ENCODE data around the gene AMOTL1. TPM values are rescaled to one million over a fixed set of nuclear protein-coding genes. Genes with fewer than 3 reads are reported as not detected.

AMOTL1 gene
- total and polyA plus RNA-seq, 2 donors (not counting 3 experiments of a cell fraction or from before 2014, with no cell fraction given), result 12.5 to 37.8 TPM

- peaks cover 5% of the 10 kb centered on the region for H3K79me2 ChIP-seq (ENCODE audit: control insufficient read depth, insufficient read depth, low read length)
- no peak for FAIRE-seq
- no TSS peak for BruUV-seq (replicated peaks)
- H3K9ac ChIP-seq (replicated peaks; ENCODE audit: extremely low read depth, insufficient read depth, low read length), result no peak overlapping the region
- intact Hi-C loops (cut with micrococcal nuclease) (no loop called here), dilution Hi-C loops (cut with MboI; ENCODE audit: extremely low pct_ligation_motif_present, low sequenced_read_pairs) (no loop called here)
- no peak overlapping the region for H3K27ac ChIP-seq (ENCODE audit: insufficient read depth, low read depth, low read length)
- CTCF ChIA-PET, result interaction anchor here (0.8 to 1.8 kb wide), 3 partner anchors 10 to 19 kb away, joined by 3 to 4 read pairs (median 4); no protein-coding TSS in a partner anchor
- no peaks in the 10 kb centered on the region for H4K20me1 ChIP-seq (replicated peaks; ENCODE audit: control insufficient read depth, extremely low read depth, insufficient read depth, low read length)
- no peak overlapping the region for H3K4me2 ChIP-seq (ENCODE audit: insufficient read depth, low read length)
- no peak overlapping the region for H2AFZ ChIP-seq (ENCODE audit: low read depth, low read length)
- no peaks in the 10 kb centered on the region for H3K4me1 ChIP-seq (ENCODE audit: control insufficient read depth, extremely low read depth, insufficient read depth, low read length)
- DNase-seq (ENCODE audit: low read depth, low spot score), result no peak
- H3K4me3 ChIP-seq (replicated peaks in 1 of 3; ENCODE audit: insufficient read depth in 1 of 3, low read depth in 1 of 3, low read length in 3 of 3), result no peak overlapping the region
- POLR2A ChIA-PET, result no interaction called here
- H3K9me1 ChIP-seq (replicated peaks; ENCODE audit: control insufficient read depth, extremely low read depth, insufficient read depth, low read length), result no peaks in the 10 kb centered on the region
- no peak for TF ChIP-seq POLR2A (IDR thresholded peaks at IDR 0.05; ENCODE audit: low read depth, low read length)
- TF ChIP-seq JUN (IDR thresholded peaks at IDR 0.05; ENCODE audit: borderline replicate concordance, insufficient read depth, insufficient read length, low read depth), result no peak
- no peak for TF ChIP-seq POLR2AphosphoS5 (IDR thresholded peaks at IDR 0.05; ENCODE audit: insufficient read depth, low read depth, low read length)
- no peak for TF ChIP-seq MYC (IDR thresholded peaks at IDR 0.05; ENCODE audit: low read depth, low read length)
- TF ChIP-seq MAX (IDR thresholded peaks at IDR 0.05; ENCODE audit: insufficient read depth, insufficient read length), result no peak
- no peak for TF ChIP-seq FOS (IDR thresholded peaks at IDR 0.05; ENCODE audit: borderline replicate concordance, insufficient read depth, low read length)
- TF ChIP-seq EZH2 (IDR thresholded peaks at IDR 0.05; ENCODE audit: borderline replicate concordance, low read depth, low read length, severe bottlenecking), result no peak
- no peak for TF ChIP-seq GATA2 (IDR thresholded peaks at IDR 0.05; ENCODE audit: insufficient read depth, insufficient read length, low read depth, low read length)
- H3K36me3 ChIP-seq (ENCODE audit: control insufficient read depth in 2 of 2, extremely low read depth in 1 of 2, insufficient read depth in 2 of 2, low read length in 2 of 2), result peaks cover 0 to 20% of the 10 kb centered on the region in 2 experiments
- H3K27me3 ChIP-seq (ENCODE audit: control insufficient read depth in 2 of 2, insufficient read depth in 2 of 2, low read length in 2 of 2), result no peaks in the 10 kb centered on the region
- no peaks in the 10 kb centered on the region for H3K9me3 ChIP-seq (replicated peaks; ENCODE audit: control insufficient read depth, insufficient read depth, low read length)
Observed at GRCh38 chr11:94825031-94825430, 56.9 kb downstream of the AMOTL1 start.

GRCh38 chr11:94825481-94825880, 57.3 kb downstream of the AMOTL1 start:
- Histone ChIP-seq H3K27ac (ENCODE audit: insufficient read depth, low read depth, low read length) (no peak overlapping the region), H3K9me3 (replicated peaks; ENCODE audit: control insufficient read depth, insufficient read depth, low read length) (no peaks in the 10 kb centered on the region), H3K9me1 (replicated peaks; ENCODE audit: control insufficient read depth, extremely low read depth, insufficient read depth, low read length) (no peaks in the 10 kb centered on the region), H3K4me3 (replicated peaks in 1 of 3; ENCODE audit: insufficient read depth in 1 of 3, low read depth in 1 of 3, low read length in 3 of 3) (no peak overlapping the region), H2AFZ (ENCODE audit: low read depth, low read length) (no peak overlapping the region), H3K9ac (replicated peaks; ENCODE audit: extremely low read depth, insufficient read depth, low read length) (no peak overlapping the region), H3K4me1 (ENCODE audit: control insufficient read depth, extremely low read depth, insufficient read depth, low read length) (no peaks in the 10 kb centered on the region), H4K20me1 (replicated peaks; ENCODE audit: control insufficient read depth, extremely low read depth, insufficient read depth, low read length) (no peaks in the 10 kb centered on the region), H3K4me2 (ENCODE audit: insufficient read depth, low read length) (no peak overlapping the region), H3K79me2 (ENCODE audit: control insufficient read depth, insufficient read depth, low read length) (peaks cover 5% of the 10 kb centered on the region), H3K36me3 (ENCODE audit: control insufficient read depth in 2 of 2, extremely low read depth in 1 of 2, insufficient read depth in 2 of 2, low read length in 2 of 2) (peaks cover 0 to 17% of the 10 kb centered on the region in 2 experiments), H3K27me3 (ENCODE audit: control insufficient read depth in 2 of 2, insufficient read depth in 2 of 2, low read length in 2 of 2) (no peaks in the 10 kb centered on the region)
- no TSS peak for BruUV-seq (replicated peaks)
- dilution Hi-C loops (cut with MboI; ENCODE audit: extremely low pct_ligation_motif_present, low sequenced_read_pairs), result no loop called here
- intact Hi-C loops (cut with micrococcal nuclease), result no loop called here
- ChIA-PET CTCF (interaction anchor here (0.8 to 1.8 kb wide), 3 partner anchors 10 to 18 kb away, joined by 3 to 4 read pairs (median 4); no protein-coding TSS in a partner anchor), POLR2A (no interaction called here)
- DNase-seq (ENCODE audit: low read depth, low spot score) (no peak), FAIRE-seq (no peak)
- TF ChIP-seq MAX (IDR thresholded peaks at IDR 0.05; ENCODE audit: insufficient read depth, insufficient read length) (no peak), EZH2 (IDR thresholded peaks at IDR 0.05; ENCODE audit: borderline replicate concordance, low read depth, low read length, severe bottlenecking) (no peak), MYC (IDR thresholded peaks at IDR 0.05; ENCODE audit: low read depth, low read length) (no peak)

All from endothelial cell of umbilical vein (primary cell).